Measurements from ENCODE around the gene CABLES2.

GRCh38 chr20:62439218-62439617 lies 32.1 kb upstream of the CABLES2 start:
- TF ChIP-seq, protein P1, sequence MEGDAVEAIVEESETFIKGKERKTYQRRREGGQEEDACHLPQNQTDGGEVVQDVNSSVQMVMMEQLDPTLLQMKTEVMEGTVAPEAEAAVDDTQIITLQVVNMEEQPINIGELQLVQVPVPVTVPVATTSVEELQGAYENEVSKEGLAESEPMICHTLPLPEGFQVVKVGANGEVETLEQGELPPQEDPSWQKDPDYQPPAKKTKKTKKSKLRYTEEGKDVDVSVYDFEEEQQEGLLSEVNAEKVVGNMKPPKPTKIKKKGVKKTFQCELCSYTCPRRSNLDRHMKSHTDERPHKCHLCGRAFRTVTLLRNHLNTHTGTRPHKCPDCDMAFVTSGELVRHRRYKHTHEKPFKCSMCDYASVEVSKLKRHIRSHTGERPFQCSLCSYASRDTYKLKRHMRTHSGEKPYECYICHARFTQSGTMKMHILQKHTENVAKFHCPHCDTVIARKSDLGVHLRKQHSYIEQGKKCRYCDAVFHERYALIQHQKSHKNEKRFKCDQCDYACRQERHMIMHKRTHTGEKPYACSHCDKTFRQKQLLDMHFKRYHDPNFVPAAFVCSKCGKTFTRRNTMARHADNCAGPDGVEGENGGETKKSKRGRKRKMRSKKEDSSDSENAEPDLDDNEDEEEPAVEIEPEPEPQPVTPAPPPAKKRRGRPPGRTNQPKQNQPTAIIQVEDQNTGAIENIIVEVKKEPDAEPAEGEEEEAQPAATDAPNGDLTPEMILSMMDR (IDR thresholded peaks at IDR 0.05; ENCODE audit: low read depth, low read length) = no peak
- TF ChIP-seq EZH2phosphoT487 (IDR thresholded peaks at IDR 0.05; ENCODE audit: low read depth) = no peak
